Heart left ventricle (tissue), 13 donors: ENCODE measurements around the gene HOMER1.

ENCODE experiments used
- CTCF ChIP-seq, 12 donors: fragments of 200-600 bp; sonication (generic) in 4 of 12; IDR thresholded peaks; one replicate each; pipeline versions ENCODE4 v1.5.0 to v1.8.0; 2018 to 2022; ENCODE audit warnings: antibody characterized with exemption in 12 of 12, mild to moderate bottlenecking in 5 of 12
- POLR2A ChIP-seq, 2 donors: fragments of 450-650 bp; IDR thresholded peaks; one replicate each; pipeline ENCODE4 v1.6.1; 2017; ENCODE audit warnings: antibody characterized with exemption in 2 of 2, mild to moderate bottlenecking in 2 of 2, moderate library complexity in 2 of 2
- donor health status: ischemic (EF 13 %, LVEDD 7.1; RV severe dilation, severe dysfunction).
- donor health status: DM: no; HTN: yes; CAD: no.
- donor health status: DM: no; HTN: no; CAD: no.
- donor health status: ischemic (EF 25% LVEDD 6.9; RV normal size, moderate dysfunction).
- donor health status: ischemic (EF 25% LVEDD 5.7; RV mildly dilated, moderate dysfunction).
- donor health status: ischemic (EF 35%, LVEDD 5.7; RV mildly dilated, moderate dysfunction).
- donor health status: nonischemic (EF 11% LVEDD 7.7; RV severe dilation, severe dysfunction).
- donor health status: DM: yes; HTN: yes; CAD: no.
- donor health status: PGD.
- donor health status: ischemic (EF 29% LVEDD 5.4; RV normal size, mild dysfunction).
- donor health status: nonischemic (EF 23%, LVEDD 6.1; RV moderate dilation, normal function).

GRCh38 chr5:79491690-79492317 lies 22.1 kb downstream of the HOMER1 start:
- TF ChIP-seq CTCF (IDR thresholded peaks at IDR 0.05) (no peak), POLR2A (IDR thresholded peaks at IDR 0.05) (no peak)
